Activated T-helper 1 cell treated with anti-CD3 and anti-CD28 coated beads, Interleukin-2, amount 50 U/mL, for 16 hours (primary cell): ENCODE measurements around the gene RAPGEF3.

ENCODE experiments used
- DNase-seq, 2 donors: peaks; one replicate each; pipeline ENCODE4 v3.0.0-alpha.2; 2020; ENCODE audit warnings: low read depth in 1 of 2, low spot score in 1 of 2

Gene RAPGEF3

GRCh38 chr12:47704719-47705118 is 54.0 kb downstream of the RAPGEF3 start:
- DNase-seq = no peak

- no peak for DNase-seq
These were observed 58.4 kb downstream of the RAPGEF3 start for GRCh38 chr12:47700263-47700662.

GRCh38 chr12:47698631-47699030 is 60.0 kb downstream of the RAPGEF3 start:
- DNase-seq = no peak

- no peak for DNase-seq
These were observed 60.6 kb downstream of the RAPGEF3 start for GRCh38 chr12:47698055-47698454.

- DNase-seq = no peak
These were observed 69.5 kb downstream of the RAPGEF3 start for GRCh38 chr12:47689215-47689614.

GRCh38 chr12:47687636-47688035 is 71.0 kb downstream of the RAPGEF3 start:
- DNase-seq = no peak

- DNase-seq = no peak
These were observed 71.9 kb downstream of the RAPGEF3 start for GRCh38 chr12:47686645-47687240.
